Fibroblast of upper back skin (primary cell): Measurements from ENCODE around the gene RAI1.
"Not testable (repeated sequence)": the region's sequence is repeated elsewhere in the genome, so short reads cannot be mapped to it uniquely, and the experiment has no call there.

ENCODE experiments used
- DNase-seq: peaks from one replicate; pipeline ENCODE4 v3.0.0-alpha.2; 2013

Gene RAI1, protein sequence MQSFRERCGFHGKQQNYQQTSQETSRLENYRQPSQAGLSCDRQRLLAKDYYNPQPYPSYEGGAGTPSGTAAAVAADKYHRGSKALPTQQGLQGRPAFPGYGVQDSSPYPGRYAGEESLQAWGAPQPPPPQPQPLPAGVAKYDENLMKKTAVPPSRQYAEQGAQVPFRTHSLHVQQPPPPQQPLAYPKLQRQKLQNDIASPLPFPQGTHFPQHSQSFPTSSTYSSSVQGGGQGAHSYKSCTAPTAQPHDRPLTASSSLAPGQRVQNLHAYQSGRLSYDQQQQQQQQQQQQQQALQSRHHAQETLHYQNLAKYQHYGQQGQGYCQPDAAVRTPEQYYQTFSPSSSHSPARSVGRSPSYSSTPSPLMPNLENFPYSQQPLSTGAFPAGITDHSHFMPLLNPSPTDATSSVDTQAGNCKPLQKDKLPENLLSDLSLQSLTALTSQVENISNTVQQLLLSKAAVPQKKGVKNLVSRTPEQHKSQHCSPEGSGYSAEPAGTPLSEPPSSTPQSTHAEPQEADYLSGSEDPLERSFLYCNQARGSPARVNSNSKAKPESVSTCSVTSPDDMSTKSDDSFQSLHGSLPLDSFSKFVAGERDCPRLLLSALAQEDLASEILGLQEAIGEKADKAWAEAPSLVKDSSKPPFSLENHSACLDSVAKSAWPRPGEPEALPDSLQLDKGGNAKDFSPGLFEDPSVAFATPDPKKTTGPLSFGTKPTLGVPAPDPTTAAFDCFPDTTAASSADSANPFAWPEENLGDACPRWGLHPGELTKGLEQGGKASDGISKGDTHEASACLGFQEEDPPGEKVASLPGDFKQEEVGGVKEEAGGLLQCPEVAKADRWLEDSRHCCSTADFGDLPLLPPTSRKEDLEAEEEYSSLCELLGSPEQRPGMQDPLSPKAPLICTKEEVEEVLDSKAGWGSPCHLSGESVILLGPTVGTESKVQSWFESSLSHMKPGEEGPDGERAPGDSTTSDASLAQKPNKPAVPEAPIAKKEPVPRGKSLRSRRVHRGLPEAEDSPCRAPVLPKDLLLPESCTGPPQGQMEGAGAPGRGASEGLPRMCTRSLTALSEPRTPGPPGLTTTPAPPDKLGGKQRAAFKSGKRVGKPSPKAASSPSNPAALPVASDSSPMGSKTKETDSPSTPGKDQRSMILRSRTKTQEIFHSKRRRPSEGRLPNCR (N-terminal part only)

DNA sequence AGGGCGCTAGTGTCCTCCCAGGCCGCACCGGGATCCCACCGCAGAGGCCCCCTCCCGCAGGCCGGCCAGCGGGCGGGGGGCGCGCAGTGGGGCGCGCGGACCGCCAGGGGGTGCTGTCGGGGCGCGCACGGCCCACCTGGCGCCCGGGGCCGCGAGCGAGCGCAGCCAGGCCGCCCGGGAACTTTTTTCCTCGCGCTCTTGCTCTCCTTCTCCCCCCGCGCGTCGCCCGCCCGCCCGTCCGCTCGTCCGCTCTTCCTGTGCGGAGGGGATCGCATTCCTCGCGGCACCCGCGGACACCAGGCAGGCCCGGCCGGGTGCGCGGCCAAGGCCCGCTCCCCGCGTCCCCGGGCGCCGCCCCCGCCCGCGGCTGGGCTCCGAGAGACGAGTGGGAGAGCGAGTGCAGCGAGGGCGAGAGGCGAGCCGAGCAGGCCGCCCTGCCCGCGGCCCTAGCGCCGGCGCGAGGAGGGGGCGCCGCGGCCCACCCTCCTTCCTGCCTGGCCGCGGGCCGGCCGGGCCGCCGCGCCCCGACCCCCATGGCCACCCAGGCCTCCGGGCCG, at the start of gene RAI1:
Gene RAI1, plus strand, starts transcription at position 272 of the 557 bp plus-strand sequence. CDS start 111,491 bp downstream, outside the sequence.
- peak; percentile 85 for DNase-seq

DNA sequence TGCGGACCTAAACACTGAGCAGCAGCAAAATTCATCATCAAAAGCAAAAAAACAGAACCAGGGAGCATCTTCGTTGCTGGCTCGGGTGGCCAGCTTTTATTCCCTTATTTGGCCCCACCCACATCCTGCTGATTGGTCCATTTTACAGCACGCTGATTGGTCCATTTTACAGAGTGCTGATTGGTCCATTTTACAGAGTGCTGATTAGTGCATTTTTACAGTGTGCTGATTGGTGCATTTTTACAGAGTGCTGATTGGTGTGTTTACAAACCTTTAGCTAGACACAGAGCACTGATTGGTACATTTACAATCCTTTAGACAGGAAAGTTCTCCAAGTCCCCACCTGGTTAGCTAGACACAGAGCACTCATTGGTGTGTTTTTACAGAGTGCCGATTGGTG, 48.6 kb upstream of the RAI1 start:
- DNase-seq, result not testable (repeated sequence)

DNA sequence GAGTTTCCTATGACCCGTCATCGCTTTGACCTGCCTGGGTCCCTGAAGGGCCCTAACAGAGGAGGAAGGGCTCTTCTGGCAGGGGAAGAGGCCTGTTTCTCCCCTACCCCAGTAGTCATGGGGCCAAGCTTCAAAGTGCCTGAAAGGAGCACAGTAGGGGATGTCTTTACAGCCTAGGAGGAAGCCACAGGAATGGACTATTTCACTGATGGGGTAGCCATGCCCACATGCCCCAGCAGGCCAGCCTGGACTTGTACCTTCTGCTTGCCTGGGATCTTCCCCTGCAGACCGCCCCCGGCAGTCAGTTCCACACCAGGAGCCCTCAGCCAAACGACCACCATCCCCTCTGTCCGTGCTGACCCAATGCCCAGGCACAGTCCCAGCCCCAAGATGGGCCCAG, 47.9 kb upstream of the RAI1 start:
- no peak for DNase-seq

DNA sequence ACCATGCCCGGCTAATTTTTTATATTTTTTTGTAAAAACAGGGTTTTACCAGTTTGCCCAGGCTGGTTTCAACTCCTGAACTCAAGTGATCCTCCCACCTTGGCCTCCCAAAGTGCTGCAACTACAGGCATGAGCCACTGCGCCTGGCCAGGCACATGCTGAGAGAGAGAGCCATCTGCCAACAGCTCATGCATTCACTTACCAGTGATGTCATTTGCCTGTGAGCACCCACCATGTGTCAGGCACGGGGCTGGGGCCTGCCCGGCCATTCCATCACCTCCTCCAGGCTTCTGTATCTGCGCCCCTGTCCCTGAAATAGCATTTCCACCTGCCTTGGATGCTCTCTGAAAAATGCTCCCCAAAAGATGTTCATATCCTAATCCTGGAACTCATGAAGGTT, 46.1 kb upstream of the RAI1 start:
- DNase-seq, result no peak

DNA sequence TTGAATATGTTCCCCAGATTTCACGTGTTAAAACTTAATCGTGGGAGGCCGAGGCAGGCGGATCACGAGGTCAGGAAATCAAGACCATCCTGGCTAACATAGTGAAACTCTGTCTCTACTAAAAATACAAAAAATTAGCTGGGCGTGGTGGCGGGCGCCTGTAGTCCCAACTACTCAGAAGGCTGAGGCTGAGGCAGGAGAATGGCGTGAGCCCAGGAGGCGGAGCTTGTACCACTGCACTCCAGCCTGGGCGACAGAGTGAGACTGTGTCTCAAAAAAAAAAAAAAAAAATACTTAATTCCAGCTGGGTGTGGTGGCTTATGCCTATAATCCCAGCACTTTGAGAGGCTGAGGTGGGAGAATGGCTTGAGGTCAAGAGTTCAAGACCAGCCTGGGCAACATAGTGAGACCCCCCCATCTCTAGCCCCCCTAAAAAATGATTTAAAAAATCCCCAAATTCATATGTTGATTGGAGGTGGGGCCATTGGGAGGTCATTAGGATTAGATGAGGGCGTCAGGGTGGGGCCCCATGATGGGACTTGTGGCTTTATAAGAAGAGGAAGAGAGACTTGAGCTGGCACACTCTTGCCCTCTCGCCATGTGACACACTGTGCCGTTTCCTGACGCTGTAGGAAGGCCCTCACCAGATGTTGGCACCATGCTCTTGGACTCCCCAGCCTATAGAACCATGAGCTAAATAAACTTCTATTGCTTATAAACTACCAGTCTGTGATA, 45.6 kb upstream of the RAI1 start:
- DNase-seq, result not testable (repeated sequence)

DNA sequence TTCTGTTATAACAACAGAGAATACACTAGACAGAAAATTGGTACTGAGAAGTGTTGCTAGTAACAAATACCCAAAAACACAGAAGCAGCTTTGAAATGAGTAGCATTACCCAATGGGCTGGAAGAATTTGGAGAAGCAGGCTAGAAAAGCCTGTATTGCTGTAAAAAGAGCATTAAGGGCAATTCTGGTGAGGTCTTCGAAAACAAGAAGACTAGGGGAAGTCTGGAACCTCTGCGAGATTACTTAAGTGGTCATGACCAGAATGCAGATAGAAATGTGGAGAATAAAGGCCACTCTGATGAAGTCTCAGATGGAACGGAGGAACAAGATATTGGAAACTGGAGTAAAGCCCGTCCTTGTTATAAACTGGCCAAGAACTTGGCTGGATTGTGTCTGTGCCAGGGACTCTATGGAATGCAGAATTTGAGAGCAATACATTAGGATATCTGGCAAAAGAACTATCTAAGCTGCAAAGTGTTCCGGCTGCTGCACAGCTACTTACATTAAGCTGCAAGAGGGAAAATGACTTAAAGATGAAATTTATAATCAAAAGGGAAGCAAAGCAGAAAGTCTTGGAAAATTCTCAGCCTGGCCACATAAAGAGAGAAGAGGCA, 44.9 kb upstream of the RAI1 start:
- DNase-seq, result peak; percentile 4

DNA sequence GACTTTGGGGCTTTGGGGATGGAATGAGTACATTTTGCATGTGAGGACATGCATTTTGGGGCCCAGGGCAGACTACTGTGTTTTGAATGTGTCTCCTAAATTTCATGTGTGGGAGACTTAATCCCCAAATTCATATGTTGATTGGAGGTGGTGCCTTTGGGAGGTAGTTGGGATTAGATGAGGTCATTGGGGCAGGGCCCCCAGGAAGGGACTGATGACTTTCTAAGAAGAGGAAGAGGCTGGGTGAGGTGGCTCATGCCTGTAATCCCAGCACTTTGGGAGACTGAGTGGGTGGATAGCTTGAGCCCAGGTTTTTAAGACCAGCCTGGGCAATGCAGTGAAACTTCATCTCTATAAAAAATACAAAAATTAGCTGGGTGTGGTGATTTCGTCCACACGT, 42.8 kb upstream of the RAI1 start:
- no peak for DNase-seq

DNA sequence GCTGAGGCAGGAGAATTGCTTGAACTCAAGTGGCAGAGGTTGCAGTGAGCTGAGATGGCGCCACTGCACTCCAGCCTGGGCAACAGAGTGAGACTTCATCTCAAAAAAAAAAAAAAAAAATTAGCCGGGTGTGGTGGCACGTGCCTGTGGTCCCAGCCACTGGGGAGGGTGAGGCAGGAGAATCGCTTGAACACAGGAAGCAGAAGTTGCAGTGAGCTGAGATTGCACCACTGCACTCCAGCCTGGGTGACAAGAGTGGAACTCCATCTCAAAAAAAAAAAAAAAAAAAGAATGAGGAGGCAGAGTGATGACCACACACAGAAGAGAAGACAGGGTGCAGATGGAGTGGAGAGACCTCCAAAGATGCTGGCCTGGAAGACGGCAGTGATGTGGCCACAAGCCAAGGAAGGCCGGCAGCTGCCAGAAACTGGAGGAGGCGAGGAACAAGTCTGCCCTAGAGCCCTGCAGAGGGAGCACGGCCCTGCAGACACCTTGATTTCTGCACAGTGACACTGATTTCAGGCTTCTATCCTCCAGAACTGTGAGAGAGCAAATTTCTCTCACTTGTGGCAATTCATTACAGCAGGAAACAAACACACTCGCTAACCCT, 41.5 kb upstream of the RAI1 start:
- not testable (repeated sequence) for DNase-seq

DNA sequence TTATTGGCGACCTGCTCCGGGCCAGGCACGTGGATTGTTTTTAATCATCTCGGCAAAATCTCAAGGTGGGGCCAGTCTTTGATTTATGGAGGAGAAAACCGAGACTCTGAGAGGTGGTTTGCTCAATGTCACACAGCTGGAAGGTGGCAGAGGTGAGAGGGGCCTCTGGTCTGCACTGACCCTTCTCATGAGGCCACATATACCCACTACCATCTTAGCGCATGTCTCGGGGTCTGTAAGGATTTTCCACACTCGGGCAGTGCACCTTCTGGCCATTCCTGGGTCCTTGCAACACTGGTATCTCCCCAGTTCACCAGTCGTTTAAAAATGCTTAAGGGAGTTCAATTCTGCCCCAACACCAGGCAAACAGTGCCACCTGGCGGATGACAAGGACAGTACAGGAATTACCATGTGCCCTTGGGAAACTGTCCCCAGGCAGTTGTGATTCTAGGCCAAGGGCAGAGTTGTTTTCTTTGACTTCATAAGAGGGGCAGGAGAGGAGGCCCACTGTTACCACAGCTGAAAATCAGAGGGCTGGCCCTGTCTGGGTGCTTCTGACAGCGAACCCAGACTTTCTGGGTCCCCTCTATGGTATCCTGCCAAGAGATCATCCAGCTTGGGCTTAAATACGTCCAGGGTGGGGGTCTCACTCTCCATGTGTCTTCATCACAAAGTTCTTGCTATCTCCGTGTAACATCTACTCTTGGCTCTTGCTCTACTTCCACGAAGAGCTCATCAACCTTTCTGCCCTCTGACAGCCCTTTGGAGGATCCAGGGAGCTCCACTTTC, 39.4 kb upstream of the RAI1 start:
- DNase-seq, result peak; percentile 76

DNA sequence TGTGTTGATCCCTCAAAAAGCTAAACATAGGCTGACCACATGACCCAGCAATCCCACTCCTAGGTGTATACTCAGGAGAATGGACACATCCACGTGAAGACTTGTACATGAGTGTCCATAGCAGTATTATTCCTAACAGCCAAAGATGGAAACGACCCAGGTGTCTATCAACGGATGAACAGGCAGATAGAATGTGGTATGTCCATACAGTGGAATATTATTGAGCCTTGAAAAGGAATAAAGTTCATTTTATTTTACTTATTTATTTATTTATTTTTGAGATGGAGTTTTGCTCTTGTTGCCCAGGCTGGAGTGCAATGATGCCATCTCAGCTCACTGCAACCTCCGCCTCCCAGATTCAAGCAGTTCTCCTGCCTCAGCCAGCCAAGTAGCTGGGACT, 36.1 kb upstream of the RAI1 start:
- DNase-seq, result not testable (repeated sequence)

DNA sequence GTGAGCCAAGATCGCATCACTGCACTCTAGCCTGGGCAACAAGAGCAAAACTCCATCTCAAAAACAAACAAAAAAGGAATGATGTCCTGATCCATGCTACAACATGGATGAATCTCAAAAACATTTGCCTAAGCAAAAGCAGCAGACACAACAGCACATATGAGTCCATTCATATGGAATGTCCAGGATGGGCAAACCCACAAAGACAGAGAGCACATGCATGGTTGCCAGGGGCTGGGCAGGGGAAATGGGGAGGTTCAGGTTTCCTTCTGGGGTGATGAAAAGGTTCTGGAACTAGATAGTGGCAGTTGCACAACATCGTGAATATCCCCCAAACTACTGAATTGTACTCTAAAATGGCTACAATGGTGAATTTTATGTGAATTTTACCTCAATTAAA, 35.3 kb upstream of the RAI1 start:
- DNase-seq, result peak; percentile 41

DNA sequence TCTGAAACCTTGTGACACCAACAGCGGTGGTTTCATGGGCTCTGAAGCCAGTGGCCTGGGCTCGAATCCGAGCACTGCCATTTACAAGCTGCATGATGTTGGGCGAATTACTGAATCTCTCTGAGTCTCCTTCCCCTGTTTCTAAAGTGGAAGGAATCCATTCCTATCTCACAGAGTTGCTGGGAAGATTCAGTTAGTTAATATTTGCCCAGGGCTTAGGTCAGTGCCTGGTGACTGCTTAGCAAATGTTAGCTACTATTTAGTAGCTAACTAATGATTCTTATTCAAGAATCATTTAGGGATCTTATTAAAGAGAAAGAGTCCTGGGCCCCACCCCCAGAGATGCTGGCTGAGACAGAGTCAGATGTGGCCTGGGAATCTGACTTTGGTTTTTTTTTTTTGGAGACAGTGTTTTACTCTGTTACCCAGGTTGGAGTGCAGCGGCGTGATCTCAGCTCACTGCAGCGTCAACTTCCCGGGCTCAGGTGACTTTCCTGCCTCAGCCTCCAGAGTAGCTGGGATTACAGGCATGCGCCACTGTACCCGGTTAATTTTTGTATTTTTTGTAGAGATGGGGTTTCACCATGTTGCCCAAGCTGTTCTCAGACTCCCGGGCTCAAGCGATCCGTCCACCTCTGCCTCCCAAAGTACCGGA, 33.6 kb upstream of the RAI1 start:
- DNase-seq, result no peak

DNA sequence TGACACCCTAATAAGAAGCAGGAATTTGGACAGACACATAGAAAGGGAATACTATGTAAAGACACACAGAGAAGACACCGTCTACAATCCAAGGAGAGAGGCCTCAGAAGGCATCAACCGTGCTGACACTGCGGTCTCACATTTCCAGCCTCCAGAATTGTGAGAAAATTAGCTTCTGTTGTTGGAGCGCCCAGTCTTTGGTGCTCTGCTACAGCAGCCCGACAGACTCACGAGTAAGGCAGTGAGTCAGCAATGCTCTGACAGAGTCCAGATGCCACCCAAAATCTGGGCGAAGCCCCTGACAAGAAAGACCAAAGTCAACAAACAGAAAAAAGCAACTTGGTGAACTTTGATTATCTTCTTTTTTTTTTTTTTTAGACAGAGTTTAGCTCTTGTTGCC, 32.5 kb upstream of the RAI1 start:
- DNase-seq, result no peak

DNA sequence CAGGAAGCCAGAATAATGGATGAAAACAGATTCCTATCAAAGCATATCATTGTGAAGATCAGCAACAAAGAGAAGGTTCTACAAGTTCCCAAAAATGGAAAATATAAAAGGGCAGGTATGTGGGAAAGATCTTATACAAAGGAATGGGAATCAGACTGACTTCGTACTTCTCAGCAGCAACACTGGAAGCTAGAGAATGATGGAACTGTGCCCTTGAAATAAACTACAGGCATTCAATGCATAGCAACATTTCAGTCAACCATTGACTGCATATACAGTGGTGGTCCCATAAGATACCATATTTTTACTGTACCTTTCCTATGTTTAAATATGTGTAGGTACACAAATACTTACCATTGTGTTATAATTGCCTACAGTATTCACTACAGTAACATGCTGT, 30.3 kb upstream of the RAI1 start:
- no peak for DNase-seq

DNA sequence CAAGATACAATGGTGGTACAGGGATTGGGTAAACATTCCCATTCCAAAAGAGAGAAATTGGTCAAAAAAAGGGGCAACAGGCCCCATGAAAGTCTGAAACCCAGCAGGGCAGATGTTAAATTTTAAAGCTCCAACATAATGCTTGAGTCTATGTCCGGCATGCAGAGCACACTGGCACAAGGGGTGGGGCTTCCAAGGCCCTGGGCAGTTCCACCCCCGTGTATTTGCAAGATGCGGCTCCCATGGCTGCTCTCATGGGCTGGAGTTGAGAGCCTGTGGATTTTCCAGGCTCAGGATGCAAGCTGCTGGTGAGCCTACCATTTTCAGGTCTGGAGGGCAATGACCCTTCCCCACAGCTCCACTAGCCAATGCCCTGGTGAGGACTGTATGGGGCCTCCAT, 27.9 kb upstream of the RAI1 start:
- no peak for DNase-seq

DNA sequence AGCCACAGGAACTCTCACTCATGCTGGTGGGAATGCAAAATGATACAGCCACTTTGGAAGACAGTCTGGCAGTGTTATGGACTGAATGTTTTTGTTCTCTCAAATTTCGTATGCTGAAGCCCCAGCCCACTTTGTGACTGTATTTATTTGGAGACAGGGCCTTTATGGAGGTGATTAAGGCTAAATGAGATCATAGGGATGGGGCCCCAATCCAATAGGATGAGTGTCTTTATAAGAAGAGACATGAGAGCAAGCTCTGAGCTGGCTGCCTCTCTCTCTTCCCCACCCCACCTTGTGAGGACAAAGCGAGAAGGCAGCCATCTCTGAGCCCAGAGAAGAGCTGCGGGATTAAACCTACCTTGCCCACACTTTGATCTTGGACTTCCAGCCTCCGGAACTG, 21.9 kb upstream of the RAI1 start:
- no peak for DNase-seq

DNA sequence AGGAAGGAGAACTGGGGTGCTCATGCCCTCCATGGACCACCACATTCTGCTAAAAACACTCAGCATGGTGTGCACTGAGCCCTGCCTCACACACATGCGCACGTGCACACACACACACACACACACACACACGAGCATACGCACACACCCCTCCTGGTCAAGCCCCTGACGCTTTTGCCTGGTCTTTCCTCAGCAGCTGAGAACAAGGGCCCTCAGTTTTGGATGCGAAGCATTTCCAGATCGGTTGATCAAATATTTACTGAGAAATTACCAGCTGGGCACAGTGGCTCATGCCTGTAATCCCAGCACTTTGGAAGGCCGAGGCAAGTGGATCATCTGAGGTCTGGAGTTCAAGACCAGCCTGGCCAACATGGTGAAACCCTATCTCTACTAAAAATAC, 20.1 kb upstream of the RAI1 start:
- DNase-seq, result no peak

DNA sequence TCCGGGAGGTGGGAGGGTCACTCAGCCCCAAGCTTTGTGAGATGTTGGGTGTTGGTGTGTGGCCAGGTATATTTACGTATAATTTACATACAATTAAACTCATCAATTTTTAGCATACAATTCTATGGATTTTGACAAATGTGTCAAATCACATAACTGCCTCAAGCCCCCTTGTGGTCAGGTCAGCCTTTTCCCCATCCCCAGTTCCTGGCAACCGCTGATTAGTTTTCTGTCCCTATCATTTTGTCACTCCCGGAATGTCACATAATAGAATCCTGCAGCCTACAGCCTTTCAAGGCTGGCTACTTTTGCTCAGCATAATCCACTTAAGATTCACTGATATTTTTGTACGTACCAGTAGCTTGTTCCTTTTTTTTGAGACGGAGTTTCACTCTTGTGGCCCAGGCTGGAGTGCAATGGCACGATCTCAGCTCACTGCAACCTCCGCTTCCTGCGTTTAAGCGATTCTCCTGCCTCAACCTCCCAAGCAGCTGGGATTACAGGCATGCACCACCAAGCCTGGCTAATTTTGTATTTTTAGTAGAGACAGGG, 19.3 kb upstream of the RAI1 start:
- DNase-seq, result no peak

DNA sequence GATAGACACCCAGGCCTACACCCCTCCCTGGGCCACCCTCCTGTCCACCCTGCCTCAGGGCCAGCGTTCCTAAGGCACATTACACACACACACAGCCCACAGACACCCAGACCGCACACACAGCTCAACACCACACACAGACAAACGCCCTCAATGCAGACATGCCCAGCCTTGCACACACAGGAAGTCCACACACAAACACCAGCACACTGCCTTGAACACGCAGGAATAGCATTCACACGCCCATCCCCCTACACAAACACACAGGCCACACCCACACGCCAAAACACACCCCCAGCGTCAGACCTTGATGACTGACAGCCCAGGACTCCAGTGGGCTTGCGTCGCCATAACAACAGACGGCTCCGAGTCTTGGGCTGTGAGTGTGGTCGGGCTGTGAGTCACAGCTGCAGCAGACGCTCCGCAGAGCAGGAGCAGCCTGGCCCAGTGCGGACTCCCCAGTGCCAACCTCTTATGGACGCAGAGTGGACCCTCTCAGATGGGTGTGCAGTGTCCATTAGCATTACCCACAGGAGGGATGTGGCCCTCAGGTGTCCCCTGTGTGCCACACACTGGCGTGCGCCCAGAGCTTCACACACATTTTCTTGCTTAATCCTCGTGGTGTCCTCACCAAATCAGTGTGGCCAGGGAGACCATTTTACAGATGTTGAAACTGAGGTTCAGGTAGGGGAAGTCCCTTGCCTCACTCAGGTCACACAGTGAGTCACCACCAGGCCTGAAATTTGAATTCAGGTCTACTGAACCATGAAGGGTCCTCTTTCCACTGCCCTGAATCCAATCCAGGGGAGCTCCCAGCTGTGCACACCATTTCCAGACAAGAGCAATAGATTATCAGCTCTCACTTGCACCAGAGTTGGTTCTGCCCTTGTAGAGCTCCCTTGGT, 17.8 kb upstream of the RAI1 start:
- peak; percentile 97 for DNase-seq
